GM21723 (cell line): ENCODE data around the gene LSAMP.

Source experiments
- ATAC-seq: cut with Tn5 transposase; IDR thresholded peaks from one replicate; pipeline ENCODE4 v1.9.1; 2021; ENCODE audit warnings: mild to moderate bottlenecking, moderate library complexity; ENCODE audit not compliant: unreplicated experiment

Gene LSAMP

DNA sequence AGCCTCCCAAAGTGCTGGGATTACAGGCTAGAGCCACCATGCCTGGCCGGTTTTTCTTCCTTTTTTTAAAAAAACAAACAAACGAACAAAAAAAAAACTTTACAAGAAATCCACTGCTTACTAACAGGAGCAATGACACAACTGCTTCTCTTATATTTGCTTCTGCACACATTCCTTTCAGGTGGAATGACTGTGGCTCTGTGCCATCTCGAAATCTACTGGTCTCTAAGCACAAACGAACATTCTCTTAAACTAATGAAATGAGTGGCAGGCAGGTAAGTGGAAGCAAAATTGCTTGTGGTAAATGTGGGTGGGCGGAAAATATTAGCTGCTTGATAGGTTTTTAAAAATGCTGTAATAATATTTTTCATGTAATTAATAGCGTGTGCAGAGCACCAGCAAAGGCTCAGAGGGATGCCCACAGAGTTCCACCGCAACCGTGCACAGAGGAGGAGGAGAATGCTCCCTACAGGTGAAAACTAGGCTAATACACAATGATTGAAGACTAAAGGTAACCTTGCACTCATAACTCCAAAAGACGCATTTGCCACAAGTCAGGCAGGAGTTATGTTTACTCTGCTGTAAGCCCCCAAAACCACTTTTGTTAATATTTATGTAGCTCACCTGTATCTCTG is 77.4 kb downstream of the LSAMP start:
- no peak for ATAC-seq

DNA sequence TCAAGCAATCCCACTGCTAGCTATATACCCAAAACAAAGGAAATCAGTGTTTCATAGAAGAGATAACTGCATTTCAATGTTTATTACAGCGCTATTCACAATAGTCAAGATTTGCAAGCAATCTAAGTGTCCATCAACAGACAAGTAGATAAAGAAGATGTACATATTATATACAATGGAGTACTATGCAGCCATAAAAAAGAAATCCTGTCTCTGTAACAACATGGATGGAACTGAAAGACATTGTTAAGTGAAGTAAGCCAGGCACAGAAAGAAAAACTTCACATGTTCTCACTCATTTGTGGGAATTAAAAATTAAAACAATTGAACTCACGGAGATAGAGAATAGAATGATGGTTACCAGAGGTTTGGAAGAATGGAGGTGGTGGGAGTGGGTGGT is 89.2 kb downstream of the LSAMP start:
- ATAC-seq = no peak

DNA sequence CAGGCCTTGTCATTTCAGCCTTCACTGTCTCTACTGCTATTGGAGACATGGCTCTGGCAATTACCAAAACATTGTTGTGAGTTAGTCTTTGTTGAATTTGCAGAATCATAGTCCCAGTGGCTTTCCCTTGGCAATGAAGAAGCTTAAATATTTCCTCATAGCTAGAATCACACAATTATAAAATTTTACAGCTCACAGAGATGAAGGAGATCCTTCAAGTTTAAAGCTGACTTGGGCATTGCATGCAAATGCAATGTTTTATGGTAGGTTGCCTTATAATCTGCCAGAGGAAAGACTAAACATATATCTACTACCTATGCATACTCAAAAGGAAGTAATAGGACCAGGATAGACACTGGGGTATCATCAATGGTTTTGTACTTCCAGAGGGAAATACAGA is 90.9 kb downstream of the LSAMP start:
- no peak for ATAC-seq

DNA sequence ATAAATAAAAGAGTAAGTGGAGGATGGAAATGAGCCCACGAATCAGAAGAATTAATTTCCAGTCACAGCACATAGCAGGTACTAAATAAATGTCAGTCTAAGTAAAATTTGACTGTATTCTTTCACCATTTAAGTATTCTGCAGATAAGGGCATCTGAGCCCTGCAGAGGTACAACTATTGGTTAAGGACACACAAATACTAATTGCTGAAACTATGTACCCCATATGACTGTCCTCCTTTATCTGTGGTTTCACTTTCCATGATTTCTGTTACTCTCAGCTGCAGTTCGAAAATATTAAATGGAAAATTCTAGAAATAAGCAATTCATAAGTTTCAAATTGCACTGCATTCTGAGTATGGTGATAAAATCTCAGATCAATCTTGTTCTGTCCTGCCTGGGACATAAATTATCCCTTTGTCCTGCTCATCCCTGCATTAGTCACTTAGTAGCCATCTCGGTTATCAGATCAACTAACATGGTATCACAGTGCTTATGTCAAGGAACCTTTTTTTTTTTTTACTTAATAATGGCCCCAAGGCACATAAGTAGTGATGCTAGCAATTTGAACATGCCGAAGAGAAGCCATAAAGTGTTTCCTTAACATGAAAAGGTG is 95.1 kb downstream of the LSAMP start:
- ATAC-seq = no peak

DNA sequence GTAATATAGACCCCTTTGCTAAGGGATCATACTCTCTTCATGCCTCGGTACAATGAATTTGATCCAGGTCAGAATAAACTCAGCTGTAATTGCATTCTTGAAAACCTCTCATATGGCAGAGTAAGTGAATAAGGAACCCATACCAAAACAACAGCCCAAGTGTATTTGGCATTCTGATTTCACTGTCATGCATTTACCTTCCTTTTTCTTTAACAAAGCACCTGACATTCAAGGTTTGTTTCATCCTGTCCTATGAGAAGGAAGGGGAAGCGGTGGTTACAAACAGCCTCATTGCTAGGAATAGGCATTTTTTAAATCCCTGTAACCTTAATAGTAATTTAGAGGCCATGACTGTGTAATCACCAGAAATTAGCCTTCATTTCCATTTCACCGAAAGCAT is 97.1 kb downstream of the LSAMP start:
- no peak for ATAC-seq

DNA sequence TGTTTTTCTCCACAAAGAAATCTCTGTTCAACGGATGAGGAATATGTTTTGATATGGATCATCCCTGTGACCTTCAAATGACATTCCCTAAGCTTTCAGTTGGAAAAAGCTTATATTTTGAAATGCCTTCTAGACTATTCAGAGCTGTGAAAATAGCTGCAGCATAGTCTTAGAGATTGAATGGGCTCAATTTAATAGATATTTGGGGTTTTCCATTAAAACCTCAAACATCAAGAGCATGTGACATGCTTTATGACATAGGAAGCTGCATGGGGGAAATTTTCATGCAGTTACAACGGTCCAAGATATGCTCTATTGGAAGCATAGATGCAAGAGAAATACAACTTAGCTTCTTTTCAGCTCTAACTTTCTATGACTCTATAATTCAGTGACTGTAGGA is 102.8 kb downstream of the LSAMP start:
- no peak for ATAC-seq

DNA sequence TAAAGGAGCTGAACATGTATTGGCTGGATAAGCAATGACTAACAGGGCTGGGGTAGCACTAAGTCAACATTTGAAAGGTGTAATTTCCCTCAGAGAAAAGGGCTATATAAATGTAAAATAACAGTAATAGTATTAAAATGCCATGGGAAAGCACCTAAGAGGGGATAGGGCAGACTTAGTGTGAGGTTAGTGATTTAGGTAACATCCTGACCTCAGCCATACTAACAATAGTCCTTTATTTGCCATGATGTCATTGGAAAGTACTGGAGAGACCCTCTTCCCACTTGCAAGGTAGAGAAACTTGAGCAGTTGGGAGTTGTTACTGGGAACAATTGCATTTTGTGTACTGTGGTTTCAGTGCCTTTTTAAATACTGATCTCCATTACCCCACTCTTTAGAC is 103.4 kb downstream of the LSAMP start:
- no peak for ATAC-seq

DNA sequence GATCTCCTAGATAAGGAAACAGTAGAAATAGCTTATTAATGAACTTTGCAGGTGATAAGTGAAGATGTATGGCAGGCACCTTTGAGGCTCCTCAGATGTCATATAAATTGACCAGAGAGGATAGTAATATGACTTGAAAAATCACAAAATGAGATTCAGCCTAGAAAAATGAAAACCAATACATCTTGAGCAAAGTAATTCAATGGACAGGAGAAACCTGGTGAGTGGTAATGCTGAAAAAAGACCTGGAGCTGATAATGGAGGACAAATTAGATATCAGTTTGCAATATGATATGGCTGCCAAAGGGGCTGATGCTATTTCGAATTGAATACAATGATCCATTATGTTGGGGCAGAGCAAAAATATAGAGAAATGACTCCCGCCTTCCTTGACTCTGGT is 103.9 kb downstream of the LSAMP start:
- no peak for ATAC-seq

DNA sequence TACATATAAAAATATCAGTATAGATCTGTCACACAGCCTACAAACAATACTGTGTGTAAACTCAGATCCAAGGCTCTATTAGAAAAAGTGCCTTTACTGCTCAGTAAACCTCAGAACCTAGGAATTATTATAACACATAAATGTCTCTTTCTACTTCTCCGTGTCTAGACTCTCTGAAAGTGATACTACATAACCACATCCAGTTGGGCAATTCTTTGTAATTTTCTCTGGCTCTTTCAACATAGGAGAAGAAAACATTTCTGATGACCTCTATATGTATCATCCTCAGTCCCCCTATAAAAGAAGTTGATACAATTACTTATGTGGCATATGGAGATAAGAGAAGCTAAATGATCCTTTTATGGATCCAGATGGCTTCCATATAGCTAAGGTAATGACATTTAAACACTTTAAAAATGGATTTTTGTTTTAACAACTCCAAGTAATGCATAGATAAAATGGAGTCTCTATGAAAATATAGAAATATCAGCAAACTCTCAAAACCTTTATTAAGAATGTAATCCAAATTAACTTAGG is 104.5 kb downstream of the LSAMP start:
- no peak for ATAC-seq

DNA sequence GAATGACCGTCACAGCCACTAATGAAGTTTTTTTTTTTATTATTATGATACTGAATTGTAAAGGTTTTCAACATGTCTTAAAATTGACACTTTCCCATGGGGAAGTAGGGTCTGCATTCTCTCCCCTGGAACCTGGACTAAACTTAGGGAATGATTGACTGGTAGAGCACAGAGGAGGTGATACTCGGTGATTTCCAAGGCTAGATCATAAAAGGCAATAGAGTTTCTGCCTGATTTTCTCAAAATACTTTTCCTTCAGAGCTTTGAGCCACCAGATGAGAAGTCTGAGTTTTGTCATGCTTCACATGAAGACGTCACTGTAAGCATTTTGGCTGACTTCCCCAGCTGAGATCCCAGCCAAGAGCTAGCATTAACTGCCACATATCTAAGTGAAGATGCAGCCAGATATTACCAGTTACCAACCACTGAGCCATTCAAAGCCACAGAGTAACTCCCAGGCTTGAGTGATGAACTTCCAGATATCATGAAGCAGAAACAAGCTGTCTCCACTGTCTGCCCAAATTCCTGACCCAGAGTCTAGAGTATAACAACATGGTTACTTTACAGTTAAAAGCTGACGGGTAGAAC is 105.8 kb downstream of the LSAMP start:
- no peak for ATAC-seq

DNA sequence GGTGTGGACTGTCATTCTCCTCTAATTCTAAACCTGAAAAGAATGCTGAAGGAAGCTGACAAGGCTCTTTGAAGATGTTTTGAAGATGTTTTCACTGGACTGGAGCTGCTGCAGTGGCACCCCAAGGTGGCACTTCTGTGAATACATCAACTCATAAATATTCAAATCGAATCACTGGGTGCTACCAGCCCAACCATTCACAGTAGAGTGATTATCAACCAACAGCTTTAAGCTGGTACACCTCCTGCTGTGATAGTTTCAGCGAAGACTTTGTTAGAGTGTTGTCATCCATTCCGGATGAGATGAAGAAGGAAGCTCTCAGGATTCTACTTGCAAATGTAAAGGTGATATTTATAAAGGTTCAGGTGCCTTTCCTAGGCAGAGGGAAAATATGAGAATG is 106.6 kb downstream of the LSAMP start:
- ATAC-seq = no peak

DNA sequence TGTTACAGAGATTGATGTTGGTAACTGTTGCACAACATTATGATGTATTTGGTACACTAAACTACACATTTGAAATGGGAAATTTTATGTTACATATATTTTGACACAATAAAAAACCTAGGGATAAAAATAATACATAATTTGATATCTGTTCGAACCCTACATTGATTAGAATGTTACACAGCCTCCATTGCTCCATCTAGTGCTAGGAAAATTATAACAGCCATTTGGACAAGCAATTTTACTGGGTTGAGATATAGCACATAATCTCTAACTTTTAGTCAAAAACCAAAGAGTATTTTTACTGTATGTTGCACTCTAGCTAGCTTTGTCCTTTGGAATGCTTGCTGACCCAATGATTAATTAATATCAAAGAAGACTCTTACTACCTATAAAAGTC is 108.1 kb downstream of the LSAMP start:
- ATAC-seq = no peak

DNA sequence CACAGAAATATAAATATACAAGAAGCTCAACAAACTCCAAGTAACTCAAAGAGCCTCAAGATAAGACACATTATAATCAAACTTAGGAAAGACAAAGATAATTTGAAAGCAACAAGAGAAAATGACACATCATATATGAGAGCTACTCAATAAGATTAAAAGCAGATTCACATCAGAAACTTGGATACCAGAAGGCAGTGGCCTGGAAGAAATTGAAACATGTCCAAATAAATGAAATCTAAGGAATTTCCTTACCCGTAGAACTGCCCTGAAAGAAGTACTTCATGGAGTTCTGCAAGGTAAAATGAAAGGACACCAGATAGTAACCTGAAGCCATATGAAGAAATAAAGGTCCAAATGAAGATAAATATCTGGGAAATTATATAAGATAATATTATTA is 113.9 kb downstream of the LSAMP start:
- no peak for ATAC-seq

DNA sequence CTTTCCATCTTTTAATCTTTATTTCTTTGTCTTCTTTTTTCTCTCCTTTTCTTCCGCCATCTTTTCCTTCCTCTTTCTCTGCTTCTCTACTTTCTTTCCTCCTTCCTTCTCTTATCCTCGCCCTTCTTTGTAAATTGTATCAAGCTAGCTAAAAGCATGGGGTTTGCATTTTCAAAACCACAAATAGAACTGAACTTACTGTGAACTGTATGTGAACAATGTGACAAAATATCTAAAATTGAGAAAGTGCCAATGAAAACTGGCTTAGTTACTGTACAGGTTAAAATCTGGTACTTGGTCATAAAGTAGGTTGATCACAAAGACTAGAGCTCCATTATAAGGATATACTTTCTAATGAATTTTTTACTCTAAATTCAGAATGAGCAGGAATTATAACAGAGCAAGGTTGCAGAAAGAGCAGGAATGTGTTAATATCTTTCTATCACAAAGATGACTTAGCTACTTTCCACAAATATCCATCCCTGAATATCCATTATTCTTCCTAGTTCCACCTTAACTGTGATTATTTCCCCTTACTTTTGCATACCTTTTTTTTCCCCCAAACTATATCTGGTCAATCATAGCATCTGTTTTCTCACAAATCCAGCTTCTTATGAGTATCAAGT is 122.4 kb downstream of the LSAMP start:
- no peak for ATAC-seq

DNA sequence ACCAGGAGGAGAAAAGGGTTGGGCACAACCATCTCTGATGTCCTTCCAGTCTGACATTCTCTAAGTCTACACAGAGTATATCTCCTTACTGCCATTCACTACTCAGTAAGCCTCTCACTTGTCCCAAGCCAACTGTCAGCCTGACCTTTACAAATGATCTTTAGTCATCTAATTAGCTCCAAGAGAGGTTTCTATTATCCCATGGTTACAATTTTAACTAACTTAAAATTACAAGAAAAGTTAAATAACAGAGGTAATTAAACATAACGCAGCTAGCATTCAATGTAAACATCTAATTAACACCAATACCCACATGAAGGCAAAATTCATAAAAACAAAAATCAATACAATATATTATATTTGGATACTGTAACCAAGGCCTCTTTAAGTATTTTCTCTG is 126.9 kb downstream of the LSAMP start:
- no peak for ATAC-seq

DNA sequence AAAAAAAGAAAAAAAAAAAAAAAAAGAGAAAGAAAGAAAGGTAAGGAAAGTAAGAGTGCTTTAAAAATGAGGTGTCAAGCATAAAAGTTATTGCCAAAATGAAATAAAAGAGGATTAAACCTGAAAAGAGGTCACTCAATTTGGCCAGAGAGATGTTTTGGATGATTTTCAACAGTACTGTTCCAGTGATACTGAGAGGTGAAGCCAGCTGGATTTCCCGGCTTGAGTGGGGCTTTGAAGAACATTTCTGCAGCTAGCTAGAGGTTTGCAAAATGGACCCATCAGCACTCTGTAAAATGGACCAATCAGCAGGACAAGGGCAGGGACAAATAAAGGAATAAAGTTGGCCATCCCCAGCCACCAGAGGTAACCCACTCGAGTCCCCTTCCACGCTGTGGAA is 128.5 kb downstream of the LSAMP start:
- ATAC-seq = no peak

DNA sequence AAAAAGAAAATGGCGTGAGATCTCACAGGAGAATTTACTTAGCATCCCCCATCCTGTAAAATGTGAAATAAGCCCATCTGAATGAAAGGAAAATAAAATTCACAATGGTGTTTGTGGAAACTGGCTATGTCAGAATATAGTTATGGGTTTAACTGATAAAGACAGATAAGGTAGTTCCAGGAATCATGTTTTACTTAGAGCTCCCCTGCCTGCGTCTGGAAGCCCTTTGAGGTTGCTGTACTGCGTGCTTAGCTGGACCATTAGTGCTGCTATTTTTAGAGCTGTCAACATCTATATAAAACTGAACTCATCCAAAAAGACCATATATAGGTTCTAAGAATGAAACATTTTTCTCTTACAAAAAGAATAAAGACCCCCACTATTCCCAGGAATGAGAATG is 130.8 kb downstream of the LSAMP start:
- ATAC-seq = no peak

DNA sequence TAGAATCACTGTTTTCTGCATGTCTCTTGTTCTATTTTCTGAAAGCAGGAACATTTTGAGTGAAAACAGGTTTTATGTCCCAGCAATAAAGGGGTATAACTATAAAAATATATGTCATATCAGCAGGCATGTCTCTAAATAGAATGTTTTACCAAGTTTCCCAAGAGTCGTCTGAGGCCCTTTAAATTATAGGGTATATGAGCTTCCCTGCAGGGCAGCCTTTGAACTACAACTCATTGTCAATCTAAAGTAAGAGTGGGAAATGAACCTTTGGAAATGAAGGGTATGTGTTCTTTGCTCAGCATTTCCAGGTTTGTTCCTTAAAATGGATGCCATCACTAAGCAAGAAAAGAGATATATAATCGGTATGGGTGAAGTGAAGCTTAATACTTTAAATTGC is 138.6 kb downstream of the LSAMP start:
- no peak for ATAC-seq

DNA sequence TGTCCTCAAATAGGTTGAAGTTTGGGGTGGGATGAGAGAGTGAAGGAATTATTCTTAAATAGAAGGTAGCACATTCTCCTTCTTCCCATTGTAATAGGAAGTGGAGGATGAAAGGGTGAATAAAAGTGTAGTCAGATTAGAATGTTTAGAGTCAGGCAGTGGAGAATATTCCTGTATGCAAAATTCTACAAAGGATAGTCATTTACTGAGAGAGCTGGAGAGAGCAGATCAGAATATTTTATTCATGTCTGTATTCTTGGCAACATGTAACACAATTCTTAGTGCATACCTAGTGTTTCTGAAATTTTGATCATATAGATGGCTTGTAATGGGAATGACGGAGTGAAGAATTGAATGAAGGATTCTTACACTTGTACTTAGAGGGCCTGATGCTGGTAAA is 139.1 kb downstream of the LSAMP start:
- no peak for ATAC-seq

DNA sequence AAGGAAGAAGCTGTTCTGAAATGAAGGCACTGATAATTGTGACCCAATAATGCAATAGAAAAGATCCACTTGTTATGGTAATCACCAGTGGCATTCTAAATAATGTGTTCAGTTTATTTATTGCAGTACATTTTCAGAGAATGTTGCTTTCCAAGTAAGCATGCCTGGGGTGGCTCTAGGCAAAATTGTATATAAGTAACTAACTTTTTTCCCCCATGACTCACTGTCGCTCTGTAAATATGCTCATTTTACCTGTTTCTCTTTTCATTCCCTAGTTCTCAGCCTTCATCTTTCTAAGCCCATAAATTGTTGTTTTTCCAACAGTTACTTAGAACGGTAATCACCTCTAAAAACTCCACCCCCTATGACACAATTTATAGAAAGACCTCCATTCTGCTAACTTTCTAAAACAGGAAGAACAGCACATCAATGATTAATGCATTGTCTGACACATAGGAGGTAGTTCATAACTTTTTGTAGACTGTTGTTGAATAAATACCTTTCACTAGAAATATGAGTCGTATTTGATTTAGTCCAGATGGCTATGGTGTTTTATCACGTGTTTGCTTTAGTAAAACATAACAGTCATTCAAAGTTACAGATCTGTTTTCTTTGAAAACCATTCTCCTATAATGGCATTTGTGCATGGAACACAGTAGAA is 143.1 kb downstream of the LSAMP start:
- no peak for ATAC-seq

DNA sequence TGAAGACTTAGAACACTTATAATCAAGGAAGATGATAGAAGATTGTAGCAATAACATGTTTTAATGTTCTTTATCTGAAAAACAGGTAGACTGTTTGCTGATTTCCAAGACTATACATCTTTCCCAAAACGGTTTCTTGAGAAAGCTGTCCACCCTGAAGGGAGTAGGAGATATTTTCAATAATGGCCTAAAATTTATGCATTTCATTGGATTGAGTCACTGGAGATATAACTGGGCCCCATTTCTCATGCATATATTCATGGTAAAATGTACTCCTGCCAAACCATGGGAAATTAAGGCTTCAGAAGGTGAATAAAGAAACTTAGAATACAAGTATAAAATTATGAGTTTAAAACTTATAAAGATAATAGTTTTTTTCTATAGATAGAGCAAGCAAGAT is 143.9 kb downstream of the LSAMP start:
- ATAC-seq = no peak

DNA sequence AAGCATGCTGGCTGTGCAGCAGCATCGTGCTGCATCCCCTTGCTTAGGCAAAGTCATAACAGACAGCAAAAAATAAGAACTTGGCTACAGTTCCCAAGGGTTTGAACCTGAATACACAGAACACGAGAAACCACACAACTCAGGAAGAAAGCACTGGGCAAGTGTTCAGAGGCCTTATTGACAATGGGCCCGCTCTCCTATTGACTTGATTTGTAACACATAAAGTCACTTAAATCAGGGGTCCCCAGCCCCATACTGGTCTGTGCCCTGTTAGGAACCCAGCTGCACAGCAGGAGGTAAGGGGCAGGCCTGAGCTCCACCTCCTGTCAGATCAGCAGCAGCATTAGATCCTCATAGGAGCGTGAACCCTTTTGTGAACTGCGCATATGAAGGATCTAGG is 145.1 kb downstream of the LSAMP start:
- no peak for ATAC-seq
